ENCODE measurements around the gene COL6A1. TPM values are rescaled to one million over a fixed set of nuclear protein-coding genes. Genes with fewer than 3 reads are reported as not detected.

The COL6A1 gene
- total and polyA plus RNA-seq, 2 of the 4 experiments (the other 2 are of a cell fraction): 173 to 1,578 TPM

- DNase-seq (no peak), ATAC-seq (ENCODE audit: low read depth) (no peak)
- TF ChIP-seq MAFK (IDR thresholded peaks at IDR 0.05; ENCODE audit: low read depth, low read length): no peak
- no peak for TF ChIP-seq RCOR1 (IDR thresholded peaks at IDR 0.05; ENCODE audit: insufficient replicate concordance, low read length)
- no peak for TF ChIP-seq CEBPB (IDR thresholded peaks at IDR 0.05; ENCODE audit: low read depth, low read length)
- no peak for TF ChIP-seq RFX5 (IDR thresholded peaks at IDR 0.05; ENCODE audit: low read depth, low read length)
- no peak for TF ChIP-seq SMC3 (IDR thresholded peaks at IDR 0.05; ENCODE audit: low read depth, low read length)
- no peak for TF ChIP-seq NFE2L2 (IDR thresholded peaks at IDR 0.05; ENCODE audit: low read depth, low read length)
- TF ChIP-seq MXI1 (IDR thresholded peaks at IDR 0.05; ENCODE audit: borderline replicate concordance, low read depth, low read length): no peak
- TF ChIP-seq BHLHE40 (IDR thresholded peaks at IDR 0.05; ENCODE audit: low read depth, low read length): no peak
- TF ChIP-seq, protein P1, sequence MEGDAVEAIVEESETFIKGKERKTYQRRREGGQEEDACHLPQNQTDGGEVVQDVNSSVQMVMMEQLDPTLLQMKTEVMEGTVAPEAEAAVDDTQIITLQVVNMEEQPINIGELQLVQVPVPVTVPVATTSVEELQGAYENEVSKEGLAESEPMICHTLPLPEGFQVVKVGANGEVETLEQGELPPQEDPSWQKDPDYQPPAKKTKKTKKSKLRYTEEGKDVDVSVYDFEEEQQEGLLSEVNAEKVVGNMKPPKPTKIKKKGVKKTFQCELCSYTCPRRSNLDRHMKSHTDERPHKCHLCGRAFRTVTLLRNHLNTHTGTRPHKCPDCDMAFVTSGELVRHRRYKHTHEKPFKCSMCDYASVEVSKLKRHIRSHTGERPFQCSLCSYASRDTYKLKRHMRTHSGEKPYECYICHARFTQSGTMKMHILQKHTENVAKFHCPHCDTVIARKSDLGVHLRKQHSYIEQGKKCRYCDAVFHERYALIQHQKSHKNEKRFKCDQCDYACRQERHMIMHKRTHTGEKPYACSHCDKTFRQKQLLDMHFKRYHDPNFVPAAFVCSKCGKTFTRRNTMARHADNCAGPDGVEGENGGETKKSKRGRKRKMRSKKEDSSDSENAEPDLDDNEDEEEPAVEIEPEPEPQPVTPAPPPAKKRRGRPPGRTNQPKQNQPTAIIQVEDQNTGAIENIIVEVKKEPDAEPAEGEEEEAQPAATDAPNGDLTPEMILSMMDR (conservative IDR thresholded peaks at IDR 0.05; ENCODE audit: low read depth, low read length): no peak
- no peak for TF ChIP-seq FOS (IDR thresholded peaks at IDR 0.05; ENCODE audit: low read depth, low read length)
- TF ChIP-seq CHD1 (IDR thresholded peaks at IDR 0.05; ENCODE audit: low read depth, low read length): no peak
- no peak for TF ChIP-seq POLR2A (IDR thresholded peaks at IDR 0.05; ENCODE audit: low read depth, low read length)
- no peak for TF ChIP-seq ELK1 (IDR thresholded peaks at IDR 0.05; ENCODE audit: borderline replicate concordance, low read depth, low read length)
- TF ChIP-seq MAZ (IDR thresholded peaks at IDR 0.05; ENCODE audit: borderline replicate concordance, low read depth, low read length): no peak
- no peak for TF ChIP-seq USF2 (IDR thresholded peaks at IDR 0.05; ENCODE audit: low read depth, low read length)
- peaks cover 12% of the 10 kb centered on the region for H3K4me1 ChIP-seq (ENCODE audit: control insufficient read depth, insufficient read depth, low read length)
- intact Hi-C loops (cut with micrococcal nuclease): no loop called here
- no peak overlapping the region for H4K91ac ChIP-seq (ENCODE audit: insufficient read depth, low read depth, low read length)
- CTCF ChIA-PET: no interaction called here
- no peaks in the 10 kb centered on the region for H3K9me3 ChIP-seq (ENCODE audit: control insufficient read depth, insufficient read depth, low read length)
- no peak overlapping the region for H2AFZ ChIP-seq (replicated peaks; ENCODE audit: low read length, poor library complexity)
- H2BK5ac ChIP-seq (ENCODE audit: low read depth, low read length, poor library complexity, severe bottlenecking): peak overlapping the region; percentile 21
- H4K5ac ChIP-seq (ENCODE audit: low read depth, low read length): no peak overlapping the region
- H2BK20ac ChIP-seq (ENCODE audit: low read depth, low read length): no peak overlapping the region; the same call in 1 of the 2 replicates
- dilution Hi-C loops (cut with HindIII; ENCODE audit: low sequenced_read_pairs, unreplicated experiment): no loop called here
- POLR2A ChIA-PET (ENCODE audit: unreplicated experiment): no interaction called here
- no peak overlapping the region for H3K14ac ChIP-seq (replicated peaks; ENCODE audit: low read depth, low read length)
- no peak overlapping the region for H3K18ac ChIP-seq (ENCODE audit: low read depth, low read length)
- no peak overlapping the region for H3K4me2 ChIP-seq (ENCODE audit: low read depth, low read length)
- no peak overlapping the region for H3K27ac ChIP-seq (ENCODE audit: insufficient read depth, low read length)
- no peak overlapping the region for H3K4me3 ChIP-seq (ENCODE audit: insufficient read depth, low read depth, low read length)
- peaks cover 4 to 14% of the 10 kb centered on the region in 2 experiments; a peak in 3 of 4 replicates for H3K79me1 ChIP-seq (ENCODE audit: low read depth in 1 of 2, low read length in 2 of 2)
- BruUV-seq (replicated peaks): no TSS peak
- no peaks in the 10 kb centered on the region for H3K36me3 ChIP-seq (ENCODE audit: control insufficient read depth, insufficient read depth, low read length)
- no peak overlapping the region for H2BK15ac ChIP-seq (ENCODE audit: low read depth, low read length)
- in situ Hi-C loops (cut with MboI; ENCODE audit: low sequenced_read_pairs): no loop called here
- no peak overlapping the region for H3K9ac ChIP-seq (ENCODE audit: low read depth, low read length)
- H3K56ac ChIP-seq (ENCODE audit: extremely low read depth, insufficient read depth, low read length): no peak overlapping the region
- H4K20me1 ChIP-seq (ENCODE audit: insufficient read depth, low read length): 0 out of 2 replicates have a peak, but pooled peaks cover 3% of the 10 kb centered on the region
- H2AK5ac ChIP-seq (ENCODE audit: low read depth, low read length): no peak overlapping the region
- no peak overlapping the region for H4K8ac ChIP-seq (ENCODE audit: low read depth in 2 of 2, low read length in 2 of 2)
- H3K9me1 ChIP-seq (ENCODE audit: insufficient read depth, low read length): peaks cover 8% of the 10 kb centered on the region; the same call in 1 of the 2 replicates
- no peak overlapping the region for H2BK120ac ChIP-seq (ENCODE audit: low read depth, low read length)
- no peak overlapping the region for H3K4ac ChIP-seq (ENCODE audit: low read depth, low read length)
- no peaks in the 10 kb centered on the region for H3K27me3 ChIP-seq (ENCODE audit: control insufficient read depth, insufficient read depth, low read length)
- no CpG with 5 or more reads among the region's 2 CpGs for WGBS, 2 experiments (ENCODE audit: extremely low coverage in 2 of 2, insufficient read length in 1 of 2)
- H3K23ac ChIP-seq (ENCODE audit: low read depth, low read length): no peak overlapping the region
- H2AK9ac ChIP-seq (replicated peaks; ENCODE audit: low read depth, low read length, poor library complexity): no peak overlapping the region
Observed at GRCh38 chr21:46045154-46045553, 63.6 kb downstream of the COL6A1 start.

Data from IMR-90 (cell line).